Heart left ventricle (tissue), 16 donors: ENCODE results near the gene C13orf42. TPM values are rescaled to one million over a fixed set of nuclear protein-coding genes. Genes with fewer than 3 reads are reported as not detected.

Experiments
- ATAC-seq, 4 donors: fragments of 200-7000 bp; cut with Tn5 transposase; one replicate each; pipeline ENCODE4 v1.9.1; 2020 to 2022; ENCODE audit warnings: moderate library complexity in 4 of 4, mild to moderate bottlenecking in 3 of 4, moderate number of reproducible peaks in 1 of 4
- DNase-seq, 5 donors: peaks; one replicate each; pipeline ENCODE4 v3.0.0-alpha.2; 2020
- H3K27ac ChIP-seq, 12 donors: fragments of 200-600 bp; sonication (generic) in 4 of 12; one replicate each; pipeline versions ENCODE4 v1.5.0 to v1.8.0; 2016 to 2022; ENCODE audit warnings: mild to moderate bottlenecking in 2 of 12
- H3K27me3 ChIP-seq, 9 donors: fragments of 200-600 bp; sonication (generic) in 2 of 9; one replicate each; pipeline versions ENCODE4 v1.5.1 to v1.8.0; 2016 to 2022; ENCODE audit warnings: mild to moderate bottlenecking in 3 of 9
- H3K36me3 ChIP-seq, 9 donors: fragments of 200-600 bp; sonication (generic) in 2 of 9; one replicate each; pipeline versions ENCODE4 v1.5.0 to v1.8.0; 2018 to 2022; ENCODE audit warnings: mild to moderate bottlenecking in 2 of 9
- H3K4me1 ChIP-seq, 12 donors: fragments of 200-600 bp; sonication (generic) in 4 of 12; one replicate each; pipeline versions ENCODE4 v1.5.0 to v1.8.0; 2016 to 2022; ENCODE audit warnings: mild to moderate bottlenecking in 3 of 12
- H3K4me3 ChIP-seq, 12 donors: fragments of 200-600 bp; sonication (generic) in 4 of 12; one replicate each; pipeline versions ENCODE4 v1.5.0 to v1.8.0; 2017 to 2022; ENCODE audit warnings: mild to moderate bottlenecking in 9 of 12, moderate library complexity in 4 of 12
- H3K9me3 ChIP-seq, 12 donors: fragments of 200-600 bp; sonication (generic) in 4 of 12; one replicate each; pipeline versions ENCODE4 v1.5.0 to v1.8.0; 2016 to 2022; ENCODE audit warnings: mild to moderate bottlenecking in 1 of 12
- POLR2A ChIP-seq, 2 donors: fragments of 450-650 bp; IDR thresholded peaks; one replicate each; pipeline ENCODE4 v1.6.1; 2017; ENCODE audit warnings: antibody characterized with exemption in 2 of 2, mild to moderate bottlenecking in 2 of 2, moderate library complexity in 2 of 2
- WGBS, 4 donors: extraction: QIAGEN DNeasy Blood & Tissue Kit in 2 of 4; methylation state at CpG; one replicate each; pipeline versions ENCODE4 v1.1.5 to v1.1.7; 2013 to 2018; 5-methylcytosine and 5-hydroxymethylcytosine counted together
- intact Hi-C, 10 donors: fragments of 100-400 bp; cut with DNase I; formaldehyde crosslinking; loops; one replicate each; pipeline versions ENCODE4 v1.11.1 to v1.14.2; 2022
- polyA plus RNA-seq, 2 donors: library from polyadenylated mRNA; stranded (reverse); fragments of 200-250 nt; gene quantifications; one replicate each; pipeline ENCODE4 v1.2.3, GENCODE V29; 2013
- total RNA-seq, 9 donors: library from RNA; depleted of rRNA in 2 of 9; stranded (reverse); fragments of >200 nt in 2 of 9; fragmentation: NEBNext Ultra II Directional in 3 of 9; extraction: Animal tissue kit (Norgen Biotek cat#: 25700) in 3 of 9; gene quantifications; one replicate each; pipeline versions ENCODE4 v1.1.0 to v1.2.4, GENCODE V29; 2016 to 2023
- TF ChIP-seq, protein P1 (sequence below), 12 donors: fragments of 200-600 bp; sonication (generic) in 4 of 12; IDR thresholded peaks; one replicate each; pipeline versions ENCODE4 v1.5.0 to v1.8.0; 2018 to 2022; ENCODE audit warnings: antibody characterized with exemption in 12 of 12, mild to moderate bottlenecking in 5 of 12
- donor health status: ischemic (EF 13 %, LVEDD 7.1; RV severe dilation, severe dysfunction).
- donor health status: healthy with polysubstance abuse.
- donor health status: DM: no; HTN: yes; CAD: no.
- donor health status: DM: no; HTN: no; CAD: no.
- donor health status: ischemic (EF 25% LVEDD 6.9; RV normal size, moderate dysfunction).
- donor health status: ischemic (EF 25% LVEDD 5.7; RV mildly dilated, moderate dysfunction).
- donor health status: healthy.
- donor health status: DM: yes; HTN: yes; CAD: no.
- donor health status: ischemic (EF 35%, LVEDD 5.7; RV mildly dilated, moderate dysfunction).
- donor health status: nonischemic (EF 11% LVEDD 7.7; RV severe dilation, severe dysfunction).
- donor health status: DM: yes; HTN: yes; CAD: no.
- donor health status: PGD.
- donor health status: ischemic (EF 29% LVEDD 5.4; RV normal size, mild dysfunction).
- donor health status: nonischemic (EF 23%, LVEDD 6.1; RV moderate dilation, normal function).

Gene C13orf42
- total and polyA plus RNA-seq, 11 donors: not detected

DNA sequence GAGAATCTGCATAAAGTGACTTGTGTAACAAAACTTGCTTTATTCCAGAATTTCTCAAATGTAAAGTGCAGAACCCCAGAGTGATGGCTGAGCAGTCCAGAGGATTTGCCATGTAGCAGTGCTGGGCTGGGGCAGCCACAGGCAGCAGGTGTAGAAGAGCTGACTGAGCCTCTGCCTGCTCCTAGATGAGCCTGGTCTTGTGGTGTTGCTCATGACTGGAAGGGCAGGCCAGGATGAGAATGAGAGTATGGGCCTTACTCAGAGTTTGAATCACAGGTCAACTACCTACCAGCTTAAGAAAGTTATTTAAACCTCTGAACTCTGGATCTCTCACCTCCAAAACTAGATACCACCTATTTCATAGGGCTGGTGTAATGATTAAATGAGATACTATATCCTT lies 2.9 kb upstream of the C13orf42 start:
- H3K27ac ChIP-seq: no peak overlapping the region
- H3K4me3 ChIP-seq: no peak overlapping the region
- H3K9me3 ChIP-seq: peaks cover 0 to 17% (median 9%) of the 10 kb centered on the region in 12 donors
- TF ChIP-seq, protein P1, sequence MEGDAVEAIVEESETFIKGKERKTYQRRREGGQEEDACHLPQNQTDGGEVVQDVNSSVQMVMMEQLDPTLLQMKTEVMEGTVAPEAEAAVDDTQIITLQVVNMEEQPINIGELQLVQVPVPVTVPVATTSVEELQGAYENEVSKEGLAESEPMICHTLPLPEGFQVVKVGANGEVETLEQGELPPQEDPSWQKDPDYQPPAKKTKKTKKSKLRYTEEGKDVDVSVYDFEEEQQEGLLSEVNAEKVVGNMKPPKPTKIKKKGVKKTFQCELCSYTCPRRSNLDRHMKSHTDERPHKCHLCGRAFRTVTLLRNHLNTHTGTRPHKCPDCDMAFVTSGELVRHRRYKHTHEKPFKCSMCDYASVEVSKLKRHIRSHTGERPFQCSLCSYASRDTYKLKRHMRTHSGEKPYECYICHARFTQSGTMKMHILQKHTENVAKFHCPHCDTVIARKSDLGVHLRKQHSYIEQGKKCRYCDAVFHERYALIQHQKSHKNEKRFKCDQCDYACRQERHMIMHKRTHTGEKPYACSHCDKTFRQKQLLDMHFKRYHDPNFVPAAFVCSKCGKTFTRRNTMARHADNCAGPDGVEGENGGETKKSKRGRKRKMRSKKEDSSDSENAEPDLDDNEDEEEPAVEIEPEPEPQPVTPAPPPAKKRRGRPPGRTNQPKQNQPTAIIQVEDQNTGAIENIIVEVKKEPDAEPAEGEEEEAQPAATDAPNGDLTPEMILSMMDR (IDR thresholded peaks at IDR 0.05): no peak
- DNase-seq (no peak), ATAC-seq (no peak)
- intact Hi-C loops: no loop called here
- no peaks in the 10 kb centered on the region for H3K4me1 ChIP-seq
- no peaks in the 10 kb centered on the region for H3K36me3 ChIP-seq
- peaks cover 0 to 20% (median 0%) of the 10 kb centered on the region in 9 donors for H3K27me3 ChIP-seq

DNA sequence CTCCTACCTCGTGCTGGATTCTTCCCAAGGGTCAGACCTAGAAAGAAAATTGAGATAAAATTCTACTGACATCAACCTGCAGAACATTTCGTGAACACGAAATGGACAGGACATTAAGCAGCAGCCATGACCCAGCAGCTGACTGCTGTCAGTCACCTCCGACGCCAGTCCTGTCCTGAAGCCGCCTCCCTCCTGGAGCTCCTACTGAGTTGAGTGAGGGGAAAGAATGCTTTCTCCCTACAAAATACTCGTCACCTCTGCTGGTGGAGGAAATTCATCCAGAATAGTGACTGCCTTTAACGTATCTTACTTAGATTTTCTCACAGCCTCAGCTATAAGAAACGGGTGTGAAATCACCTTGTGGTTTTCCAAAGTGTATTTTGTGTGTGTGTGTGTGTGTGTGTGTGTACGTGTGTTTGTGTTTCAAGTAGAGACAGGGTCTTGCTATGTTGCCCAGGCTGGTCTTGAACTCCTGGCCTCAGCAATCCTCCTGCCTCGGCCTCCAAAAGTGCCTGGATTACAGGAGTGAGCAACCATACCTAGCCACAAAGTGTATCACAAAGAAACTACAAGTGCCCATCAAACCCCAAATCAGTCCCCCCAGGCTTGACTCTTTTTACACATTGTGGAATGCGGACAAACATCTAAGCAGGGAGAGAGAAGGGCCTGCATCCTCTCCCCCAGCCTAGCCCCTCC lies 2.3 kb upstream of the C13orf42 start:
- H3K27me3 ChIP-seq: peaks cover 0 to 20% (median 0%) of the 10 kb centered on the region in 9 donors
- no peaks in the 10 kb centered on the region for H3K4me1 ChIP-seq
- WGBS, 4 donors: 62 to 77% (median 65%) methylated on average over 12 of the region's 12 CpGs
- ATAC-seq (no peak), DNase-seq (no peak)
- H3K9me3 ChIP-seq: peaks cover 0 to 16% (median 9%) of the 10 kb centered on the region in 12 donors
- TF ChIP-seq, protein P1 (IDR thresholded peaks at IDR 0.05): no peak
- intact Hi-C loops: no loop called here
- no peak overlapping the region for H3K4me3 ChIP-seq
- no peaks in the 10 kb centered on the region for H3K36me3 ChIP-seq
- H3K27ac ChIP-seq: no peak overlapping the region

DNA sequence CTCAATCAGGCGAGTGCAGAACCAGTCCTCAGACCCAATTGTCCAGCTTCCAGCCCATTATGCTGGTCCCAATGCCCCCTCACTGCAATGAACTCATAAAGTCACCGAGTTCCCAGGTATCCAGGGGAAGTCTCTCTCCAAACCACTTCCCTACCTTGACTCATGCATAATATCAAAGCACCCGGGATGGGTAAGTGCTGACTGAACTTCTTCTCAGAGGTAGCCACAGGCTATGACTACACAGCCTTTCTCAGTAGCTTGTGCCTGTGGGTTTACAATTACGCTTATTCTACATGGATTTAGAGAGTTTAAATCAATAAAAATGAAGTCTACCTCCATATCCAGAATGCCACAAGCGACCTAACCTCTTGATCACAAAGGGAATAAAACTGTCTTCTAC lies 1.7 kb upstream of the C13orf42 start:
- ATAC-seq (no peak), DNase-seq (no peak)
- H3K9me3 ChIP-seq: peaks cover 0 to 10% (median 6%) of the 10 kb centered on the region in 12 donors
- H3K4me3 ChIP-seq: no peak overlapping the region
- H3K4me1 ChIP-seq: no peaks in the 10 kb centered on the region
- peaks cover 0 to 20% (median 0%) of the 10 kb centered on the region in 9 donors for H3K27me3 ChIP-seq
- no peak overlapping the region for H3K27ac ChIP-seq
- 83 to 90% (median 88%) methylated on average over 4 to 5 of the region's 5 CpGs for WGBS, 4 donors
- intact Hi-C loops: no loop called here
- TF ChIP-seq POLR2A (IDR thresholded peaks at IDR 0.05): no peak
- TF ChIP-seq, protein P1 (IDR thresholded peaks at IDR 0.05): no peak
- H3K36me3 ChIP-seq: no peaks in the 10 kb centered on the region

DNA sequence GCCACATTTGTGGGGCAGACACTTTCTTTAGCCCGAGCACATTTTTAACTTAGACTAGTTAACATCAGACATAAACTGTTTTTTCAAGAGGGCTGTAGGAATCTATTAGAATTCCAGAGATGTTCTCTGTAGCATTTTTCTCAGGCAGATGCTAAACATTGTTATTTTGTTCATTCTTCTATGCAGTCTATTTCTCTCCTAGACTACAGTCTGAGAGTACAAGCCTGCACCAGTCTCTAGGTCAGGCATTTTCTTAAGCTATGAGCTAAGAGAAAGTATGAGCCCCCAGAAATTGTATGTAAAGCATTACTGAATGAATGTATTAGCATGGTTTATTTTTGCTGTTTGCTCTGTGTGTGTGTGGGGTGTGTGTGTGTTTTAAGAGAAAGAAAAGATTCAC lies 923 bp upstream of the C13orf42 start:
- H3K27me3 ChIP-seq: peaks cover 0 to 20% (median 0%) of the 10 kb centered on the region in 9 donors
- TF ChIP-seq POLR2A (IDR thresholded peaks at IDR 0.05): no peak
- TF ChIP-seq, protein P1 (IDR thresholded peaks at IDR 0.05): no peak
- H3K4me1 ChIP-seq: no peaks in the 10 kb centered on the region
- intact Hi-C loops: no loop called here
- WGBS, 4 donors: 0% methylated on average over 1 of the region's 1 CpG
- ATAC-seq: no peak
- DNase-seq: no peak
- no peaks in the 10 kb centered on the region for H3K36me3 ChIP-seq
- no peak overlapping the region for H3K27ac ChIP-seq
- H3K9me3 ChIP-seq: peaks cover 0 to 3% (median 0%) of the 10 kb centered on the region in 12 donors
- no peak overlapping the region for H3K4me3 ChIP-seq
